Measurements from ENCODE around the gene NXN. TPM values are rescaled to one million over a fixed set of nuclear protein-coding genes. Genes with fewer than 3 reads are reported as not detected.

Gene NXN
- total RNA-seq, 2 donors from 2014 or later, result 124 to 201 TPM

GRCh38 chr17:1021147-1021546, 41.6 kb upstream of the NXN start:
- Histone ChIP-seq H3K4me3 (ENCODE audit: low read length) (no peak overlapping the region), H3K9ac (ENCODE audit: extremely low read depth, low read length, poor library complexity, severe bottlenecking) (no peak overlapping the region), H3K36me3 (ENCODE audit: control insufficient read depth, insufficient read depth, low read length) (no peaks in the 10 kb centered on the region), H3K27me3 (ENCODE audit: control insufficient read depth, insufficient read depth, low read length, poor library complexity, severe bottlenecking) (no peaks in the 10 kb centered on the region), H3K4me1 (ENCODE audit: control insufficient read depth, insufficient read depth, low read length) (no peaks in the 10 kb centered on the region), H3K27ac (ENCODE audit: low read depth, low read length) (no peak overlapping the region), H3K9me3 (ENCODE audit: control insufficient read depth, low read length) (no peaks in the 10 kb centered on the region)
- no peaks in the 10 kb centered on the region for H3K27me3 Mint-ChIP-seq (ENCODE audit: insufficient read depth)
- H3K9me3 Mint-ChIP-seq, result no peaks in the 10 kb centered on the region
- H3K4me3 Mint-ChIP-seq, result no peak overlapping the region
- H3K36me3 Mint-ChIP-seq (ENCODE audit: low read depth), result peaks cover 3% of the 10 kb centered on the region
- no peak for DNase-seq
- WGBS, 2 experiments (ENCODE audit: insufficient coverage in 1 of 2, insufficient read length in 1 of 2), result 93% methylated on average over 10 to 17 of the region's 17 CpGs
- H3K4me1 Mint-ChIP-seq, result no peaks in the 10 kb centered on the region
- no peak overlapping the region for H3K27ac Mint-ChIP-seq
- no peak for TF ChIP-seq CTCF (conservative IDR thresholded peaks at IDR 0.05)

- H3K9me3 Mint-ChIP-seq, result no peaks in the 10 kb centered on the region
- no peaks in the 10 kb centered on the region for H3K27me3 Mint-ChIP-seq (ENCODE audit: insufficient read depth)
- no peak overlapping the region for H3K9ac ChIP-seq (ENCODE audit: extremely low read depth, low read length, poor library complexity, severe bottlenecking)
Measured at GRCh38 chr17:1019451-1019850, 39.9 kb upstream of the NXN start.

GRCh38 chr17:1018547-1018946, 39.0 kb upstream of the NXN start:
- TF ChIP-seq CTCF (conservative IDR thresholded peaks at IDR 0.05), result no peak
- H3K4me3 ChIP-seq (ENCODE audit: low read length), result no peak overlapping the region
- H3K27ac ChIP-seq (ENCODE audit: low read depth, low read length), result no peak overlapping the region
- no peaks in the 10 kb centered on the region for H3K4me1 Mint-ChIP-seq
- H3K9me3 ChIP-seq (ENCODE audit: control insufficient read depth, low read length), result no peaks in the 10 kb centered on the region
- no peaks in the 10 kb centered on the region for H3K9me3 Mint-ChIP-seq
- no peaks in the 10 kb centered on the region for H3K36me3 Mint-ChIP-seq (ENCODE audit: low read depth)
- no peak overlapping the region for H3K4me3 Mint-ChIP-seq
- WGBS, 2 experiments (ENCODE audit: insufficient coverage in 1 of 2, insufficient read length in 1 of 2), result 85 to 98% methylated on average over 10 to 11 of the region's 11 CpGs
- H3K27me3 ChIP-seq (ENCODE audit: control insufficient read depth, insufficient read depth, low read length, poor library complexity, severe bottlenecking), result no peaks in the 10 kb centered on the region
- no peak overlapping the region for H3K27ac Mint-ChIP-seq
- H3K27me3 Mint-ChIP-seq (ENCODE audit: insufficient read depth), result no peaks in the 10 kb centered on the region
- no peaks in the 10 kb centered on the region for H3K4me1 ChIP-seq (ENCODE audit: control insufficient read depth, insufficient read depth, low read length)
- no peak overlapping the region for H3K9ac ChIP-seq (ENCODE audit: extremely low read depth, low read length, poor library complexity, severe bottlenecking)
- DNase-seq, result no peak
- H3K36me3 ChIP-seq (ENCODE audit: control insufficient read depth, insufficient read depth, low read length), result no peaks in the 10 kb centered on the region

More at GRCh38 chr17:1019451-1019850, 39.9 kb upstream of the NXN start:
- Mint-ChIP-seq H3K36me3 (ENCODE audit: low read depth) (no peaks in the 10 kb centered on the region), H3K27ac (peak overlapping the region; percentile 66), H3K4me1 (no peaks in the 10 kb centered on the region), H3K4me3 (no peak overlapping the region)
- no peak for TF ChIP-seq CTCF (conservative IDR thresholded peaks at IDR 0.05)
- DNase-seq, result no peak
- 90 to 96% methylated on average over 7 to 10 of the region's 10 CpGs for WGBS, 2 experiments (ENCODE audit: insufficient coverage in 1 of 2, insufficient read length in 1 of 2)
- H3K27me3 ChIP-seq (ENCODE audit: control insufficient read depth, insufficient read depth, low read length, poor library complexity, severe bottlenecking), result no peaks in the 10 kb centered on the region
- no peak overlapping the region for H3K27ac ChIP-seq (ENCODE audit: low read depth, low read length)
- H3K4me3 ChIP-seq (ENCODE audit: low read length), result no peak overlapping the region
- H3K36me3 ChIP-seq (ENCODE audit: control insufficient read depth, insufficient read depth, low read length), result no peaks in the 10 kb centered on the region
- no peaks in the 10 kb centered on the region for H3K9me3 ChIP-seq (ENCODE audit: control insufficient read depth, low read length)
- H3K4me1 ChIP-seq (ENCODE audit: control insufficient read depth, insufficient read depth, low read length), result no peaks in the 10 kb centered on the region
